HEK293 (cell line): Measurements from ENCODE around the gene PILRA.

Experiments used
- CTCF ChIA-PET: fragments of 350-600 bp; formaldehyde crosslinking; extraction: SDS; loops from one replicate; lab custom pipeline; 2021; ENCODE audit warnings: antibody characterized with exemption; lab: Yijun Ruan, JAX
- POLR2A ChIA-PET: fragments of 300-600 bp; formaldehyde crosslinking; extraction: SDS; loops from one replicate; lab custom pipeline; 2020; ENCODE audit warnings: antibody characterized with exemption, inconsistent platforms; lab: Yijun Ruan, JAX
- H3K27ac ChIP-seq: fragments of 200-500 bp; sonication (Bioruptor generic); 2 replicates; pipeline ENCODE4 v1.5.1; 2014; ENCODE audit warnings: low read depth, low read length, control low read depth, inconsistent platforms; ENCODE audit errors: extremely low read depth
- H3K36me3 ChIP-seq, 2 experiments: fragments of 200-500 bp in 1 of 2; sonication (Bioruptor generic) in 1 of 2; 1 replicate in 1 of 2; 2 replicates in 1 of 2; pipeline ENCODE4 v1.5.1; 2014 to 2017; ENCODE audit warnings: inconsistent platforms in 2 of 2, low read length in 2 of 2; ENCODE audit not compliant: control insufficient read depth in 2 of 2, insufficient read depth in 1 of 2
- H3K4me1 ChIP-seq: fragments of 200-500 bp; sonication (Bioruptor generic); 2 replicates; pipeline ENCODE4 v1.5.1; 2014; ENCODE audit warnings: mild to moderate bottlenecking, low read length, inconsistent platforms; ENCODE audit not compliant: control insufficient read depth, insufficient read depth
- H3K4me3 ChIP-seq: 2 replicates; pipeline ENCODE4 v1.5.1; 2011; ENCODE audit warnings: low read depth, mild to moderate bottlenecking, control low read depth, low read length, moderate library complexity
- H3K9me3 ChIP-seq: fragments of 200-500 bp; sonication (Bioruptor generic); 2 replicates; pipeline ENCODE4 v1.5.1; 2014; ENCODE audit warnings: low read depth, low read length, inconsistent platforms; ENCODE audit not compliant: control insufficient read depth, insufficient read depth
- MEIS1 ChIP-seq: sonication (generic); formaldehyde crosslinking; IDR thresholded peaks from 2 replicates; pipeline ENCODE4 v1.8.1; 2022; ENCODE audit warnings: missing genetic modification reagents, mild to moderate bottlenecking, borderline replicate concordance
- OVOL3 ChIP-seq: fragments of 450-650 bp; formaldehyde crosslinking; IDR thresholded peaks from 2 replicates; pipeline ENCODE4 v1.5.1; 2016; ENCODE audit warnings: missing biosample characterization, missing genetic modification characterization
- SALL2 ChIP-seq: fragments of 450-650 bp; formaldehyde crosslinking; IDR thresholded peaks from 2 replicates; pipeline ENCODE4 v1.5.0; 2017; ENCODE audit warnings: missing biosample characterization, mild to moderate bottlenecking, missing genetic modification characterization, borderline replicate concordance
- WT1 ChIP-seq: fragments of 450-650 bp; formaldehyde crosslinking; IDR thresholded peaks from 2 replicates; pipeline ENCODE4 v1.5.1; 2016; ENCODE audit warnings: missing biosample characterization, missing genetic modification characterization
- ZBTB8A ChIP-seq: fragments of 450-650 bp; formaldehyde crosslinking; IDR thresholded peaks from 2 replicates; pipeline ENCODE4 v1.5.1; 2016; ENCODE audit warnings: missing biosample characterization, missing genetic modification characterization
- ZNF114 ChIP-seq: fragments of 450-650 bp; formaldehyde crosslinking; IDR thresholded peaks from 2 replicates; pipeline ENCODE4 v1.5.0; 2017; ENCODE audit warnings: missing biosample characterization, missing genetic modification characterization
- ZNF248 ChIP-seq: fragments of 450-650 bp; formaldehyde crosslinking; IDR thresholded peaks from 2 replicates; pipeline ENCODE4 v1.5.1; 2017; ENCODE audit warnings: missing biosample characterization, missing genetic modification characterization
- ZNF391 ChIP-seq: fragments of 450-650 bp; formaldehyde crosslinking; IDR thresholded peaks from 2 replicates; pipeline ENCODE4 v1.5.1; 2016; ENCODE audit warnings: low read depth, missing biosample characterization, missing genetic modification characterization, borderline replicate concordance
- ZNF501 ChIP-seq: fragments of 450-650 bp; formaldehyde crosslinking; IDR thresholded peaks from 2 replicates; pipeline ENCODE4 v1.5.1; 2016; ENCODE audit warnings: missing biosample characterization, missing genetic modification characterization
- ZNF514 ChIP-seq: fragments of 450-650 bp; formaldehyde crosslinking; IDR thresholded peaks from 2 replicates; pipeline ENCODE4 v1.5.1; 2016; ENCODE audit warnings: missing biosample characterization, missing genetic modification characterization
- ZNF548 ChIP-seq: fragments of 450-650 bp; formaldehyde crosslinking; IDR thresholded peaks from 2 replicates; pipeline ENCODE4 v1.5.1; 2016; ENCODE audit warnings: missing biosample characterization, missing genetic modification characterization
- ZNF626 ChIP-seq: fragments of 450-650 bp; sonication (Bioruptor Pico); formaldehyde crosslinking; IDR thresholded peaks from 2 replicates; pipeline ENCODE4 v1.5.1; 2018; ENCODE audit warnings: missing biosample characterization, missing genetic modification characterization, inconsistent platforms
- ZNF654 ChIP-seq: fragments of 450-650 bp; formaldehyde crosslinking; IDR thresholded peaks from 2 replicates; pipeline ENCODE4 v1.5.1; 2016; ENCODE audit warnings: low read depth, missing biosample characterization, missing genetic modification characterization
- ZSCAN23 ChIP-seq: fragments of 450-650 bp; formaldehyde crosslinking; IDR thresholded peaks from 2 replicates; pipeline ENCODE4 v1.5.1; 2016; ENCODE audit warnings: missing biosample characterization, missing genetic modification characterization
- TF ChIP-seq, protein P1 (sequence below): fragments of 450-650 bp; formaldehyde crosslinking; optimal IDR thresholded peaks from 2 replicates; pipeline ENCODE3; 2016; ENCODE audit warnings: missing biosample characterization, mild to moderate bottlenecking, missing genetic modification characterization
- TF ChIP-seq, protein P2 (sequence below): fragments of 450-650 bp; IDR thresholded peaks from 2 replicates; pipeline ENCODE4 v1.5.1; 2018; ENCODE audit warnings: missing biosample characterization, missing genetic modification characterization
- TF ChIP-seq, protein P3 (sequence below): fragments of 450-650 bp; formaldehyde crosslinking; IDR thresholded peaks from 2 replicates; pipeline ENCODE4 v1.5.1; 2016; ENCODE audit warnings: missing biosample characterization, missing genetic modification characterization, low read depth
- TF ChIP-seq, protein P4 (sequence below): fragments of 450-650 bp; formaldehyde crosslinking; IDR thresholded peaks from 2 replicates; pipeline ENCODE4 v1.5.1; 2016; ENCODE audit warnings: missing biosample characterization, missing genetic modification characterization

The PILRA gene

DNA sequence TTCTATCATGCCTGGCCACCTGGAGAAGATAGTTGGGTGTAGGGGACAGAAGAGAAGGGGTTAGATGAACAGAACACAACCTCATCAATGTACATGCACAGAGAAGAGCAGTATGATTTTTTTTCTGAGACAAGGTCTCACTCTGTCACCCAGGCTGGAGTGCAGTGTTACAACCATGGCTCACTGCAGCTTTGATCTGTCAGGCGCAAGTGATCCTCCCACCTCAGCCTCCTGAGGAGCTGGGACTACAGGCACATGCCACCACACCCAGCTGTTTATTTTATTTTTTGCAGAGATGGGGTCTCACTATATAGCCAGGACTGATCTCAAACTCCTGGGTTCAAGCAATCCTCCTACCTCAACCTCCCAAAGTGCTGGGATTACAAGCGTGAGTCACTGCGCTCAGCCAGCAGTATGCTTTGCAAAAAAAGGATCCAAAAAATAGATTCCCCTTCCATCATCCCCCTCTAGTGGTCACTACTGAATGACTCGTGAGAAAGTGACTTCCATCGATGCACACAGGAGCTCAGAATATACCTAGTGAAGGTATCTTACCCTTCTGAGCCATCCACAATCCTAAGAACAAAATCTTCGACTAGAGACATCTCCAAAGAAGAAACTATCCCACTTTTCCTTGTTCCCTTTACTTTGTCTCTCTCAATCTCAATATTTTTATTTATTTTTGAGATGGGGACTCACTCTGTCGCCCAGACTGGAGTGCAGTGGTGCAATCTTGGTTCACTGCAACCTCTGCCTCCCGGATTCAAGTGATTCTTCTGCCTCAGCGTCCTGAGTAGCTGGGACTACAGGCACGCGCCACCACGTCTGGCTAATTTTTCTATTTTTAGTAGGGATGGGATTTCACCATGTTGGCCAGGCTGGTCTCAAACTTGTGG is 34.2 kb downstream of the PILRA start (continued):
- TF ChIP-seq, protein P1, sequence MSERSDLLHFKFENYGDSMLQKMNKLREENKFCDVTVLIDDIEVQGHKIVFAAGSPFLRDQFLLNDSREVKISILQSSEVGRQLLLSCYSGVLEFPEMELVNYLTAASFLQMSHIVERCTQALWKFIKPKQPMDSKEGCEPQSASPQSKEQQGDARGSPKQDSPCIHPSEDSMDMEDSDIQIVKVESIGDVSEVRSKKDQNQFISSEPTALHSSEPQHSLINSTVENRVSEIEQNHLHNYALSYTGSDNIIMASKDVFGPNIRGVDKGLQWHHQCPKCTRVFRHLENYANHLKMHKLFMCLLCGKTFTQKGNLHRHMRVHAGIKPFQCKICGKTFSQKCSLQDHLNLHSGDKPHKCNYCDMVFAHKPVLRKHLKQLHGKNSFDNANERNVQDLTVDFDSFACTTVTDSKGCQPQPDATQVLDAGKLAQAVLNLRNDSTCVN: no peak
- TF ChIP-seq ZNF114 (tag by site-specific recombination): no peak
- TF ChIP-seq, protein P2, sequence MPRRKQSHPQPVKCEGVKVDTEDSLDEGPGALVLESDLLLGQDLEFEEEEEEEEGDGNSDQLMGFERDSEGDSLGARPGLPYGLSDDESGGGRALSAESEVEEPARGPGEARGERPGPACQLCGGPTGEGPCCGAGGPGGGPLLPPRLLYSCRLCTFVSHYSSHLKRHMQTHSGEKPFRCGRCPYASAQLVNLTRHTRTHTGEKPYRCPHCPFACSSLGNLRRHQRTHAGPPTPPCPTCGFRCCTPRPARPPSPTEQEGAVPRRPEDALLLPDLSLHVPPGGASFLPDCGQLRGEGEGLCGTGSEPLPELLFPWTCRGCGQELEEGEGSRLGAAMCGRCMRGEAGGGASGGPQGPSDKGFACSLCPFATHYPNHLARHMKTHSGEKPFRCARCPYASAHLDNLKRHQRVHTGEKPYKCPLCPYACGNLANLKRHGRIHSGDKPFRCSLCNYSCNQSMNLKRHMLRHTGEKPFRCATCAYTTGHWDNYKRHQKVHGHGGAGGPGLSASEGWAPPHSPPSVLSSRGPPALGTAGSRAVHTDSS (tag by site-specific recombination): no peak
- TF ChIP-seq MEIS1 (CRISPR knock-in tag): no peak
- no peak for TF ChIP-seq SALL2 (tag by site-specific recombination)
- no peak for TF ChIP-seq ZSCAN23 (tag by site-specific recombination)
- TF ChIP-seq ZNF501: no peak
- no peak for TF ChIP-seq ZNF626
- TF ChIP-seq OVOL3 (tag by site-specific recombination): no peak
- no peak for TF ChIP-seq ZNF248
- TF ChIP-seq ZNF654: peak; percentile 92
- TF ChIP-seq ZNF548 (tag by site-specific recombination): no peak
- TF ChIP-seq, protein P3, sequence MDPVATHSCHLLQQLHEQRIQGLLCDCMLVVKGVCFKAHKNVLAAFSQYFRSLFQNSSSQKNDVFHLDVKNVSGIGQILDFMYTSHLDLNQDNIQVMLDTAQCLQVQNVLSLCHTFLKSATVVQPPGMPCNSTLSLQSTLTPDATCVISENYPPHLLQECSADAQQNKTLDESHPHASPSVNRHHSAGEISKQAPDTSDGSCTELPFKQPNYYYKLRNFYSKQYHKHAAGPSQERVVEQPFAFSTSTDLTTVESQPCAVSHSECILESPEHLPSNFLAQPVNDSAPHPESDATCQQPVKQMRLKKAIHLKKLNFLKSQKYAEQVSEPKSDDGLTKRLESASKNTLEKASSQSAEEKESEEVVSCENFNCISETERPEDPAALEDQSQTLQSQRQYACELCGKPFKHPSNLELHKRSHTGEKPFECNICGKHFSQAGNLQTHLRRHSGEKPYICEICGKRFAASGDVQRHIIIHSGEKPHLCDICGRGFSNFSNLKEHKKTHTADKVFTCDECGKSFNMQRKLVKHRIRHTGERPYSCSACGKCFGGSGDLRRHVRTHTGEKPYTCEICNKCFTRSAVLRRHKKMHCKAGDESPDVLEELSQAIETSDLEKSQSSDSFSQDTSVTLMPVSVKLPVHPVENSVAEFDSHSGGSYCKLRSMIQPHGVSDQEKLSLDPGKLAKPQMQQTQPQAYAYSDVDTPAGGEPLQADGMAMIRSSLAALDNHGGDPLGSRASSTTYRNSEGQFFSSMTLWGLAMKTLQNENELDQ (tag by site-specific recombination): no peak

DNA sequence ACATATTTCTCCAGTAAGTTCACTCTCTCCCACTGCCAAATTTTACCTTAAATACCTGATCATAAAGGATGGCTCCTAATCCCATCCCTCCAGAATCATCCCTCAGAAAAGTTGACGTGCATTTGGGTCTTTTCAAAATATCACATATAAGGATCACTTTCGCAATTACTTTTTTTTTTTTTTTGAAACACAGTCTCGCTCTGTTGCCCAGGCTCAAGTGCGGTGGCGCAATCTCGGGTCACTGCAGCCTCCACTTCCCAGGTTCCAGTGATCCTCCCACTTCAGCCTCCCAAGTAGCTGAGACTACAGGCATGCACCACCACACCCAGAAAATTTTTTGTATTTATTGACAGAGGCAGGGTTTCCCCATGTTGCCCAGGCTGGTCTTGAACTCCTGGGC is 37.8 kb downstream of the PILRA start:
- H3K9me3 ChIP-seq: no peaks in the 10 kb centered on the region
- no peak overlapping the region for H3K4me3 ChIP-seq
- no peak overlapping the region for H3K27ac ChIP-seq
- POLR2A ChIA-PET: interaction anchor here (0.9 kb wide), 1 partner anchor 17 kb away, joined by 3 read pairs; the partner anchor contains the start of gene ZCWPW1
- CTCF ChIA-PET: interaction anchor here (0.7 to 2.1 kb wide), 3 partner anchors 9 to 278 kb away, joined by 4 to 5 read pairs (median 4); no protein-coding TSS in a partner anchor
- H3K36me3 ChIP-seq: no peaks in the 10 kb centered on the region
- 0 out of 2 replicates have a peak, but pooled peaks cover 6% of the 10 kb centered on the region for H3K4me1 ChIP-seq
- TF ChIP-seq, protein P4, sequence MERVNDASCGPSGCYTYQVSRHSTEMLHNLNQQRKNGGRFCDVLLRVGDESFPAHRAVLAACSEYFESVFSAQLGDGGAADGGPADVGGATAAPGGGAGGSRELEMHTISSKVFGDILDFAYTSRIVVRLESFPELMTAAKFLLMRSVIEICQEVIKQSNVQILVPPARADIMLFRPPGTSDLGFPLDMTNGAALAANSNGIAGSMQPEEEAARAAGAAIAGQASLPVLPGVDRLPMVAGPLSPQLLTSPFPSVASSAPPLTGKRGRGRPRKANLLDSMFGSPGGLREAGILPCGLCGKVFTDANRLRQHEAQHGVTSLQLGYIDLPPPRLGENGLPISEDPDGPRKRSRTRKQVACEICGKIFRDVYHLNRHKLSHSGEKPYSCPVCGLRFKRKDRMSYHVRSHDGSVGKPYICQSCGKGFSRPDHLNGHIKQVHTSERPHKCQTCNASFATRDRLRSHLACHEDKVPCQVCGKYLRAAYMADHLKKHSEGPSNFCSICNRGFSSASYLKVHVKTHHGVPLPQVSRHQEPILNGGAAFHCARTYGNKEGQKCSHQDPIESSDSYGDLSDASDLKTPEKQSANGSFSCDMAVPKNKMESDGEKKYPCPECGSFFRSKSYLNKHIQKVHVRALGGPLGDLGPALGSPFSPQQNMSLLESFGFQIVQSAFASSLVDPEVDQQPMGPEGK (tag by site-specific recombination): no peak
- TF ChIP-seq ZNF514 (no peak), WT1 (no peak), ZNF391 (tag by site-specific recombination) (no peak), ZBTB8A (tag by site-specific recombination) (no peak)
